Subcutaneous abdominal adipose tissue (tissue), 5 donors: ENCODE data around the gene ZDHHC3.

Source experiments
- H3K27ac ChIP-seq: one replicate; pipeline ENCODE4 v1.7.0; 2013; ENCODE audit warnings: low read depth, mild to moderate bottlenecking, inconsistent platforms, low read length, moderate library complexity
- H3K27me3 ChIP-seq, 5 donors: one replicate each; pipeline ENCODE4 v1.7.0; 2013; ENCODE audit warnings: low read length in 5 of 5, inconsistent platforms in 1 of 5; ENCODE audit not compliant: control insufficient read depth in 5 of 5, insufficient read depth in 4 of 5
- H3K36me3 ChIP-seq, 5 donors: one replicate each; pipeline ENCODE4 v1.7.0; 2013; ENCODE audit warnings: low read length in 5 of 5; ENCODE audit not compliant: control insufficient read depth in 5 of 5, insufficient read depth in 5 of 5
- H3K4me1 ChIP-seq, 5 donors: one replicate each; pipeline ENCODE4 v1.7.0; 2013; ENCODE audit warnings: low read length in 5 of 5, mild to moderate bottlenecking in 3 of 5, moderate library complexity in 1 of 5; ENCODE audit not compliant: control insufficient read depth in 5 of 5, insufficient read depth in 5 of 5
- H3K4me3 ChIP-seq, 5 donors: one replicate each; pipeline ENCODE4 v1.7.0; 2013; ENCODE audit warnings: low read length in 5 of 5, low read depth in 1 of 5
- H3K9ac ChIP-seq, 5 donors: one replicate each; pipeline ENCODE4 v1.7.0; 2013; ENCODE audit warnings: low read length in 5 of 5, mild to moderate bottlenecking in 4 of 5, moderate library complexity in 3 of 5
- H3K9me3 ChIP-seq, 5 donors: one replicate each; pipeline ENCODE4 v1.7.0; 2013; ENCODE audit warnings: low read length in 5 of 5; ENCODE audit not compliant: control insufficient read depth in 5 of 5
- donor health status: healthy.
- donor health status: healthy.
- donor health status: healthy.
- donor health status: healthy.
- donor health status: healthy.

Gene ZDHHC3

GRCh38 chr3:44999782-45000181 lies 23.8 kb upstream of the ZDHHC3 start:
- Histone ChIP-seq H3K9ac (no peak overlapping the region), H3K36me3 (peaks cover 18 to 47% (median 29%) of the 10 kb centered on the region in 5 donors), H3K27ac (no peak overlapping the region), H3K4me3 (no peak overlapping the region), H3K9me3 (no peaks in the 10 kb centered on the region), H3K27me3 (no peaks in the 10 kb centered on the region), H3K4me1 (peaks cover 7 to 46% (median 43%) of the 10 kb centered on the region in 5 donors)

GRCh38 chr3:44996556-44996969 lies 20.6 kb upstream of the ZDHHC3 start:
- Histone ChIP-seq H3K27ac (peak overlapping the region; percentile 63), H3K9me3 (no peaks in the 10 kb centered on the region), H3K36me3 (peaks cover 10 to 48% (median 31%) of the 10 kb centered on the region in 5 donors), H3K4me1 (peaks cover 3 to 32% (median 28%) of the 10 kb centered on the region in 5 donors), H3K9ac (no peak overlapping the region), H3K27me3 (no peaks in the 10 kb centered on the region), H3K4me3 (no peak overlapping the region)

GRCh38 chr3:44995142-44995770 lies 19.3 kb upstream of the ZDHHC3 start:
- Histone ChIP-seq H3K36me3 (peaks cover 3 to 51% (median 30%) of the 10 kb centered on the region in 5 donors), H3K4me3 (no peak overlapping the region), H3K9me3 (no peaks in the 10 kb centered on the region), H3K9ac (no peak overlapping the region), H3K4me1 (peaks cover 3 to 32% (median 28%) of the 10 kb centered on the region in 5 donors), H3K27ac (peak overlapping the region; percentile 63), H3K27me3 (no peaks in the 10 kb centered on the region)

GRCh38 chr3:44993471-44994205 lies 17.7 kb upstream of the ZDHHC3 start:
- Histone ChIP-seq H3K27ac (peak overlapping the region; percentile 25), H3K4me3 (no peak overlapping the region), H3K4me1 (peaks cover 3 to 37% (median 28%) of the 10 kb centered on the region in 5 donors), H3K27me3 (no peaks in the 10 kb centered on the region), H3K9ac (no peak overlapping the region), H3K9me3 (no peaks in the 10 kb centered on the region), H3K36me3 (peaks cover 2 to 47% (median 23%) of the 10 kb centered on the region in 5 donors)

GRCh38 chr3:44992555-44993470 lies 16.8 kb upstream of the ZDHHC3 start:
- Histone ChIP-seq H3K36me3 (peaks cover 2 to 40% (median 17%) of the 10 kb centered on the region in 5 donors), H3K4me1 (peaks cover 3 to 43% (median 33%) of the 10 kb centered on the region in 5 donors), H3K9ac (no peak overlapping the region), H3K27me3 (no peaks in the 10 kb centered on the region), H3K9me3 (no peaks in the 10 kb centered on the region), H3K27ac (peak overlapping the region; percentile 25), H3K4me3 (no peak overlapping the region)

- no peaks in the 10 kb centered on the region for H3K9me3 ChIP-seq
- H3K36me3 ChIP-seq = peaks cover 0 to 35% (median 9%) of the 10 kb centered on the region in 5 donors
- no peaks in the 10 kb centered on the region for H3K27me3 ChIP-seq
- no peak overlapping the region for H3K4me3 ChIP-seq
- peaks cover 3 to 41% (median 30%) of the 10 kb centered on the region in 5 donors for H3K4me1 ChIP-seq
- no peak overlapping the region for H3K27ac ChIP-seq
- H3K9ac ChIP-seq = no peak overlapping the region
Observed at GRCh38 chr3:44991326-44991725, 15.4 kb upstream of the ZDHHC3 start.

GRCh38 chr3:44989636-44990373 lies 13.8 kb upstream of the ZDHHC3 start:
- H3K9me3 ChIP-seq = no peaks in the 10 kb centered on the region
- H3K27ac ChIP-seq = no peak overlapping the region
- peaks cover 0 to 31% (median 9%) of the 10 kb centered on the region in 5 donors for H3K36me3 ChIP-seq
- H3K9ac ChIP-seq = peak overlapping the region in 1 of 5 donors; percentile 19
- no peak overlapping the region for H3K4me3 ChIP-seq
- no peaks in the 10 kb centered on the region for H3K27me3 ChIP-seq
- H3K4me1 ChIP-seq = peaks cover 0 to 26% (median 16%) of the 10 kb centered on the region in 5 donors

- Histone ChIP-seq H3K36me3 (peaks cover 0 to 31% (median 9%) of the 10 kb centered on the region in 5 donors), H3K27me3 (no peaks in the 10 kb centered on the region), H3K27ac (no peak overlapping the region), H3K4me1 (peaks cover 0 to 22% (median 11%) of the 10 kb centered on the region in 5 donors), H3K9ac (no peak overlapping the region), H3K9me3 (no peaks in the 10 kb centered on the region), H3K4me3 (no peak overlapping the region)
Observed at GRCh38 chr3:44989141-44989540, 13.2 kb upstream of the ZDHHC3 start.

- Histone ChIP-seq H3K27ac (no peak overlapping the region), H3K9ac (no peak overlapping the region), H3K4me1 (peaks cover 0 to 23% (median 18%) of the 10 kb centered on the region in 5 donors), H3K4me3 (no peak overlapping the region), H3K9me3 (no peaks in the 10 kb centered on the region), H3K27me3 (no peaks in the 10 kb centered on the region), H3K36me3 (peaks cover 0 to 31% (median 9%) of the 10 kb centered on the region in 5 donors)
Observed at GRCh38 chr3:44988073-44988472, 12.1 kb upstream of the ZDHHC3 start.
